SK-N-SH treated with all-trans-retinoic acid at 6 μM for 48 hours (cell line): ENCODE measurements around the gene OPHN1.

ENCODE experiments used
- ATAC-seq: fragments of 200-7000 bp; cut with Tn5 transposase; 3 replicates; pipeline ENCODE4 v1.9.1; 2020; ENCODE audit warnings: mild to moderate bottlenecking, moderate library complexity
- ARNTL ChIP-seq: fragments of 450-650 bp; formaldehyde crosslinking; IDR thresholded peaks from 2 replicates; pipeline ENCODE4 v1.5.0; 2020; ENCODE audit warnings: low read depth, mild to moderate bottlenecking, moderate library complexity, borderline replicate concordance
- BACH2 ChIP-seq: fragments of 250-450 bp; sonication (Bioruptor Pico); IDR thresholded peaks from 2 replicates; pipeline ENCODE4 v1.9.0; 2021; ENCODE audit warnings: mild to moderate bottlenecking, borderline replicate concordance
- CREB5 ChIP-seq: fragments of 250-450 bp; sonication (Bioruptor Pico); IDR thresholded peaks from 2 replicates; pipeline ENCODE4 v1.5.1; 2020; ENCODE audit warnings: low read depth, mild to moderate bottlenecking, moderate library complexity
- ESRRG ChIP-seq: fragments of 250-450 bp; sonication (Bioruptor Pico); IDR thresholded peaks from 2 replicates; pipeline ENCODE4 v1.6.1; 2021; ENCODE audit warnings: mild to moderate bottlenecking
- GLIS3 ChIP-seq: fragments of 250-450 bp; sonication (Bioruptor Pico); IDR thresholded peaks from 2 replicates; pipeline ENCODE4 v1.5.0; 2020; ENCODE audit warnings: mild to moderate bottlenecking, moderate library complexity
- ISL1 ChIP-seq: fragments of 250-450 bp; sonication (Bioruptor Pico); IDR thresholded peaks from 2 replicates; pipeline ENCODE4 v2.1.2; 2022; ENCODE audit warnings: mild to moderate bottlenecking, moderate library complexity
- OSR1 ChIP-seq: fragments of 250-450 bp; sonication (Bioruptor Pico); IDR thresholded peaks from 2 replicates; pipeline ENCODE4 v1.8.0; 2022; ENCODE audit warnings: moderate library complexity, mild to moderate bottlenecking, inconsistent platforms
- POU6F1 ChIP-seq: fragments of 250-450 bp; sonication (Bioruptor Pico); IDR thresholded peaks from 2 replicates; pipeline ENCODE4 v1.8.0; 2021; ENCODE audit warnings: low read depth, mild to moderate bottlenecking, moderate library complexity, borderline replicate concordance
- RARB ChIP-seq: fragments of 250-450 bp; sonication (Bioruptor Pico); IDR thresholded peaks from 2 replicates; pipeline ENCODE4 v1.8.0; 2021; ENCODE audit warnings: mild to moderate bottlenecking, moderate library complexity
- SNAI2 ChIP-seq: fragments of 250-450 bp; sonication (Bioruptor Pico); IDR thresholded peaks from 2 replicates; pipeline ENCODE4 v1.5.0; 2020; ENCODE audit warnings: mild to moderate bottlenecking, moderate library complexity
- TCF4 ChIP-seq: fragments of 250-450 bp; sonication (Bioruptor Pico); IDR thresholded peaks from 2 replicates; pipeline ENCODE4 v1.8.0; 2021; ENCODE audit warnings: mild to moderate bottlenecking, moderate library complexity, borderline replicate concordance
- TOX ChIP-seq: fragments of 250-450 bp; sonication (Bioruptor Pico); IDR thresholded peaks from 2 replicates; pipeline ENCODE4 v1.8.0; 2021; ENCODE audit warnings: mild to moderate bottlenecking, moderate library complexity, borderline replicate concordance
- ZC3H10 ChIP-seq: fragments of 250-450 bp; sonication (Bioruptor Pico); IDR thresholded peaks from 2 replicates; pipeline ENCODE4 v1.5.1; 2021; ENCODE audit warnings: mild to moderate bottlenecking, moderate library complexity
- ZFP3 ChIP-seq: fragments of 250-450 bp; sonication (Bioruptor Pico); IDR thresholded peaks from 2 replicates; pipeline ENCODE4 v1.5.0; 2020; ENCODE audit warnings: mild to moderate bottlenecking, moderate library complexity
- ZFP30 ChIP-seq: fragments of 450-650 bp; formaldehyde crosslinking; IDR thresholded peaks from 2 replicates; pipeline ENCODE4 v1.5.0; 2022; ENCODE audit warnings: mild to moderate bottlenecking, moderate library complexity
- ZNF70 ChIP-seq: fragments of 450-650 bp; formaldehyde crosslinking; IDR thresholded peaks from 2 replicates; pipeline ENCODE4 v1.5.0; 2020; ENCODE audit warnings: mild to moderate bottlenecking, moderate library complexity
- ZNF8 ChIP-seq: fragments of 450-650 bp; formaldehyde crosslinking; IDR thresholded peaks from 2 replicates; pipeline ENCODE4 v1.5.0; 2020; ENCODE audit warnings: mild to moderate bottlenecking, moderate library complexity
- TF ChIP-seq, protein P1 (sequence below): fragments of 250-450 bp; sonication (Bioruptor Pico); IDR thresholded peaks from 2 replicates; pipeline ENCODE4 v1.5.0; 2020; ENCODE audit warnings: mild to moderate bottlenecking, moderate library complexity
- TF ChIP-seq, protein P2 (sequence below): fragments of 250-450 bp; sonication (Bioruptor Pico); IDR thresholded peaks from 2 replicates; pipeline ENCODE4 v1.8.0; 2020; ENCODE audit warnings: mild to moderate bottlenecking, moderate library complexity, borderline replicate concordance
- TF ChIP-seq, protein P3 (sequence below): fragments of 250-450 bp; sonication (Bioruptor Pico); IDR thresholded peaks from 2 replicates; pipeline ENCODE4 v1.5.1; 2021; ENCODE audit warnings: mild to moderate bottlenecking, moderate library complexity

Gene OPHN1

GRCh38 chrX:68109162-68109561, 324.1 kb downstream of the OPHN1 start:
- ATAC-seq: no peak
- TF ChIP-seq POU6F1 (CRISPR knock-in tag) (no peak), ZFP3 (CRISPR knock-in tag) (no peak), TOX (CRISPR knock-in tag) (no peak), SNAI2 (CRISPR knock-in tag) (no peak), RARB (CRISPR knock-in tag) (no peak), ZC3H10 (no peak), ZNF70 (CRISPR knock-in tag) (no peak)

DNA sequence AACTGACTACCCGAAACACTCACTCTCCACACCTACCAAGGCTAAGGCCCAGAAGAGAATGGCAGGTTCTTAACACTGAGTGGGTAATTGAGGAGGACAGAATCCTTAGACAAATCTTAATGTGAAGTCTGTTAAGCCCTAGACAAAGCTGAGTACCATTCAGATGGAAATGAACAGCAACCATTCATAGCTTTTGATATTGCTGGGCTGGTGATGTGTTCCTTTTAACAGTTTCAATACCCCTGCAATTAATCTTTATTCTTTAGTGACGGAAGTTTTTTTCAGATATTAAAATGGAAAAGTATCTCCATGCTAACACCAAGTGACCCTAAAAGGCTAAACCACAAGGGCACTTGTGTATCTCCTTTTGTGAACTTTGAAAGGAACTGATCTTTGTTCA, 334.9 kb downstream of the OPHN1 start:
- no peak for ATAC-seq
- TF ChIP-seq ZFP3 (CRISPR knock-in tag) (no peak), TOX (CRISPR knock-in tag) (no peak), ARNTL (no peak), ZFP30 (CRISPR knock-in tag) (no peak), ZC3H10 (no peak), ESRRG (CRISPR knock-in tag) (no peak), GLIS3 (CRISPR knock-in tag) (no peak), OSR1 (CRISPR knock-in tag) (no peak), POU6F1 (CRISPR knock-in tag) (no peak), ZNF8 (no peak), ISL1 (CRISPR knock-in tag) (no peak)
- TF ChIP-seq, protein P1, sequence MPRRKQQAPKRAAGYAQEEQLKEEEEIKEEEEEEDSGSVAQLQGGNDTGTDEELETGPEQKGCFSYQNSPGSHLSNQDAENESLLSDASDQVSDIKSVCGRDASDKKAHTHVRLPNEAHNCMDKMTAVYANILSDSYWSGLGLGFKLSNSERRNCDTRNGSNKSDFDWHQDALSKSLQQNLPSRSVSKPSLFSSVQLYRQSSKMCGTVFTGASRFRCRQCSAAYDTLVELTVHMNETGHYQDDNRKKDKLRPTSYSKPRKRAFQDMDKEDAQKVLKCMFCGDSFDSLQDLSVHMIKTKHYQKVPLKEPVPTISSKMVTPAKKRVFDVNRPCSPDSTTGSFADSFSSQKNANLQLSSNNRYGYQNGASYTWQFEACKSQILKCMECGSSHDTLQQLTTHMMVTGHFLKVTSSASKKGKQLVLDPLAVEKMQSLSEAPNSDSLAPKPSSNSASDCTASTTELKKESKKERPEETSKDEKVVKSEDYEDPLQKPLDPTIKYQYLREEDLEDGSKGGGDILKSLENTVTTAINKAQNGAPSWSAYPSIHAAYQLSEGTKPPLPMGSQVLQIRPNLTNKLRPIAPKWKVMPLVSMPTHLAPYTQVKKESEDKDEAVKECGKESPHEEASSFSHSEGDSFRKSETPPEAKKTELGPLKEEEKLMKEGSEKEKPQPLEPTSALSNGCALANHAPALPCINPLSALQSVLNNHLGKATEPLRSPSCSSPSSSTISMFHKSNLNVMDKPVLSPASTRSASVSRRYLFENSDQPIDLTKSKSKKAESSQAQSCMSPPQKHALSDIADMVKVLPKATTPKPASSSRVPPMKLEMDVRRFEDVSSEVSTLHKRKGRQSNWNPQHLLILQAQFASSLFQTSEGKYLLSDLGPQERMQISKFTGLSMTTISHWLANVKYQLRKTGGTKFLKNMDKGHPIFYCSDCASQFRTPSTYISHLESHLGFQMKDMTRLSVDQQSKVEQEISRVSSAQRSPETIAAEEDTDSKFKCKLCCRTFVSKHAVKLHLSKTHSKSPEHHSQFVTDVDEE (CRISPR knock-in tag): no peak
- TF ChIP-seq, protein P2, sequence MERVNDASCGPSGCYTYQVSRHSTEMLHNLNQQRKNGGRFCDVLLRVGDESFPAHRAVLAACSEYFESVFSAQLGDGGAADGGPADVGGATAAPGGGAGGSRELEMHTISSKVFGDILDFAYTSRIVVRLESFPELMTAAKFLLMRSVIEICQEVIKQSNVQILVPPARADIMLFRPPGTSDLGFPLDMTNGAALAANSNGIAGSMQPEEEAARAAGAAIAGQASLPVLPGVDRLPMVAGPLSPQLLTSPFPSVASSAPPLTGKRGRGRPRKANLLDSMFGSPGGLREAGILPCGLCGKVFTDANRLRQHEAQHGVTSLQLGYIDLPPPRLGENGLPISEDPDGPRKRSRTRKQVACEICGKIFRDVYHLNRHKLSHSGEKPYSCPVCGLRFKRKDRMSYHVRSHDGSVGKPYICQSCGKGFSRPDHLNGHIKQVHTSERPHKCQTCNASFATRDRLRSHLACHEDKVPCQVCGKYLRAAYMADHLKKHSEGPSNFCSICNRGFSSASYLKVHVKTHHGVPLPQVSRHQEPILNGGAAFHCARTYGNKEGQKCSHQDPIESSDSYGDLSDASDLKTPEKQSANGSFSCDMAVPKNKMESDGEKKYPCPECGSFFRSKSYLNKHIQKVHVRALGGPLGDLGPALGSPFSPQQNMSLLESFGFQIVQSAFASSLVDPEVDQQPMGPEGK: no peak
- TF ChIP-seq, protein P3, sequence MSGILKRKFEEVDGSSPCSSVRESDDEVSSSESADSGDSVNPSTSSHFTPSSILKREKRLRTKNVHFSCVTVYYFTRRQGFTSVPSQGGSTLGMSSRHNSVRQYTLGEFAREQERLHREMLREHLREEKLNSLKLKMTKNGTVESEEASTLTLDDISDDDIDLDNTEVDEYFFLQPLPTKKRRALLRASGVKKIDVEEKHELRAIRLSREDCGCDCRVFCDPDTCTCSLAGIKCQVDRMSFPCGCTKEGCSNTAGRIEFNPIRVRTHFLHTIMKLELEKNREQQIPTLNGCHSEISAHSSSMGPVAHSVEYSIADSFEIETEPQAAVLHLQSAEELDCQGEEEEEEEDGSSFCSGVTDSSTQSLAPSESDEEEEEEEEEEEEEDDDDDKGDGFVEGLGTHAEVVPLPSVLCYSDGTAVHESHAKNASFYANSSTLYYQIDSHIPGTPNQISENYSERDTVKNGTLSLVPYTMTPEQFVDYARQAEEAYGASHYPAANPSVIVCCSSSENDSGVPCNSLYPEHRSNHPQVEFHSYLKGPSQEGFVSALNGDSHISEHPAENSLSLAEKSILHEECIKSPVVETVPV (CRISPR knock-in tag): no peak

DNA sequence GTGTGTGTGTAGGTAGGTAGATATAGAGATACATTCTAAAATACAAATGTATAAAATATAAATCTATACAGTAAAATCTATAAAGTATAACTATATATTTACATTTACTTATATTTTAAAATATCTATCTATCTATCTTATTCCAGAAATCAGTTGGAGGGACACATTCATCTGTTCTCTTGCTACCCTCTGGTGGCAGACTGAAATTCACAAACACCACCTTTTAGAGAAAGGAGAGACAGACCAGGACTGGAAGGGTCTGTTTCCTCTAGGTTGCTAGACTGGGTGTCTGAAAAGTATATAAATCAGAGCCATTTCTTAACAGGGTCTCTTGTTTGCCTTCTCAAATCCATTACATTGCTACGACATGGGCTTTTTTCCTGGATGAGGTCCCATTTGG, 343.0 kb downstream of the OPHN1 start:
- no peak for ATAC-seq
- TF ChIP-seq ESRRG (CRISPR knock-in tag): no peak
- no peak for TF ChIP-seq TCF4
- no peak for TF ChIP-seq CREB5 (CRISPR knock-in tag)
- no peak for TF ChIP-seq ISL1 (CRISPR knock-in tag)
- TF ChIP-seq BACH2 (CRISPR knock-in tag): no peak
- no peak for TF ChIP-seq ZFP3 (CRISPR knock-in tag)
- no peak for TF ChIP-seq OSR1 (CRISPR knock-in tag)
- TF ChIP-seq, protein P3 (CRISPR knock-in tag): no peak
- TF ChIP-seq, protein P1 (CRISPR knock-in tag): no peak
